HUDEP-2 (cell line): Measurements from ENCODE around the gene SORCS1.
"Not testable (repeated sequence)": the region's sequence is repeated elsewhere in the genome, so short reads cannot be mapped to it uniquely, and the experiment has no call there.

Experiments
- DNase-seq, 76 experiments: peaks; one replicate each; lab custom pipeline; 2025; ENCODE audit not compliant: unreplicated experiment in 76 of 76; lab: John Stamatoyannopoulos, UW

SORCS1 gene

GRCh38 chr10:106956216-106956915 lies 208.1 kb downstream of the SORCS1 start:
- DNase-seq = no peak

DNA sequence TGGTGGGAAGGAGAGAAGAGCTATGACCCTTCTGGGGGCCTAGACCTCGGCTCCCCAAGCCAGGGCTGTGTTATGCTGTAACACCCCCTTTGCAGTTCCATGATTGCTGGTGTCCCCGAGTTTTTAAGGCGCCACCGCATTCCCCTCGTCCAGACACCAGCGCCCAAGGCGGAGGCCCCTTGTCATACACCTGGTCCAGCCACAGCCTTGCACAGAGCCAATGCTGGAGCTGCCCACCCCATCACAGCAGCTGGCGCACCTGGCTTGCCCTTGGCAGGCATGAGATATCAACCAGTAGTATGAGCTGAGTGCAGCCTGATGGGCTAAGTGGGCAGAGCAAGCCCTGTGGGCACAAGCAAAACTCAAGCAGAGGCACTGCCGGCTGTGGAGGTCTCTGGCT lies 209.4 kb downstream of the SORCS1 start:
- no peak for DNase-seq

DNA sequence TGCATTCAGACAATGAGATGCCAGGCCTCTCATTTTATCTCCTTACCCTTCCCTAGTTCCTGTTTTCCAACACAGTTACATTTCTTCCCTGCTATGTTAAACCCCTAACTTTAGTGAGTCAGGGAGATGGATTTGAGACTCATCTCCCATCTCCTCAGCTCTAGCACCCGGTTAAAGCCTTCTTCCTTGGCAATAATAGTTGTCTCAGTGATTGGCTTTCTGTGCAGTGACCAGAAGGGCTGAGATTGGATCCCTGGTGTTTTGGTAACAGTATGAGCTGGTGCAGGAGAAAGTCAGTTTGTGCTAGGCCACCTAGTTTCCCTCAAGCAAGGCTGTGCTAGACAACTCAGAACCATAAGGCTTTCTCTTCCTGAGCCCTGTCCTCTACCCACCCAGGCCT lies 212.5 kb downstream of the SORCS1 start:
- DNase-seq = no peak

- DNase-seq = no peak
Measured at GRCh38 chr10:106949680-106950478, 214.6 kb downstream of the SORCS1 start.

DNA sequence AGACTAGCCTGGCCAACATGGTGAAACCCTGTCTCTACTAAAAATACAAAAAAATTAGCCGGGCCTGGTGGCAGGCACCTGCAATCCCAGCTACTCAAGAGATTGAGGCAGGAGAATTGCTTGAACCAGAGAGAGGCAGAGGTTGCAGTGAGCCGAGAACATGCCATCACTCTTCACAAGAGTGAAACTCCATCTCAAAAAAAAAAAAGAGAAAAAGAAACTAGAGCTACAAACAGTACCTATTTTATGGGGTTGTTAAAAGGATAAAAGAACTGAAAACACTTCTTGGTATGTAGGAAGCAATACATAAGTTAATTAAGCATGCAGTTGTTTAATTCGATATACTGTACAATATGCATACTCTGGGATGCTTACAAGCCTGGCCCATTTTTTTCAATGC lies 216.9 kb downstream of the SORCS1 start:
- DNase-seq = no peak

- DNase-seq = no peak
Measured at GRCh38 chr10:106942035-106942662, 222.4 kb downstream of the SORCS1 start.

DNA sequence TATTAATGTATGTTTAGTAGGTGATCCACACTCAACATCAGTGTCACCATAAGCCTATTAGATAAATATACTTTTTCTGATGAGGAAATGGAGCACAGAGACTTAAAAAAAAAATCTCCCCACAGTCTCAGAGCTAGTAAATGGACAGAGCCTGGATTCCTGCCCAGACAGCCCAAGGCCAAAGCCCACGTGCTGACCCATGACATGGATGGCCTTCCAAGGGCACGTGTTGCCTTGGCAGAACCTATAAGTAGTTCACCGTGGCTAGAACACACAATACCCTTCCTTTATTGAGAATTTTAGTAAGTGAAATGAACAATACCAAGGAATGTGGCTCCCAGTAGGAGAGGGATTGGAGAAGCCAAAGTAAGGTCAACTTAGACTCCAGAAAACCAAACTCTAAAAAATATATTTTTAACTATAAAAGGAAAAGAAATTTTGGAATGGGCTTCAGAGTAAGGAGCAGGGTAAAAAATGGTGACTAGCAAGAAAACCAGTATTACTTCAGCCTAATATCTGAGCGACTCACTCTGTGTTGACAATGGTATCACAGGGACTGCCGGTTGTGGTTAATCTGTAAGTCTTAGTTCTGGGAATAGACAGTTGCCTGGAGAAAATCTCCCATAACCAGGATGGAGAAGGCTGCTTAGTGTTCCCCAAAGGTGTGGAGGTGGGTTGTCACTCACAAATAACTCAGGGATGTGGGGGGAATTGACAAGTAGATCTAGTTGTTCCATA lies 223.0 kb downstream of the SORCS1 start:
- DNase-seq = no peak

GRCh38 chr10:106938513-106938912 lies 226.0 kb downstream of the SORCS1 start:
- no peak for DNase-seq

GRCh38 chr10:106935978-106936451 lies 228.5 kb downstream of the SORCS1 start:
- no peak for DNase-seq

DNA sequence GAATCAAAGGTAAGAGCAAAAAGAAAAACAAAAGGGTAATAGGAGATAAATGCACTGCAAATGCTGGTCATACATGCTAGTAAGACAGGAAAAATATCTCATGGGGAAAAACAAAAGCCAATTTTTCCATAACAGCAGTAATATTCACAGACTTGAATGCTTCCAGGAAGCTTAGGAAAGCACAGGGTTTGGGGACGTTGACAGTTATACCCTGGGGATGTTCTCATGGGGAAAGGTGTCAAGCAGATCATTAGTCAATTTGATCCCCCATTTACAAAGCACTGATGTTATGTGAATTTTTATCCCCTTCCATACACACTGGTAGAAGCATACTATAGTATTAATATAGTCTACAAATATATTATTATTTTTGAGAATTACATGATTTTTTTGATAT lies 232.7 kb downstream of the SORCS1 start:
- DNase-seq = no peak

DNA sequence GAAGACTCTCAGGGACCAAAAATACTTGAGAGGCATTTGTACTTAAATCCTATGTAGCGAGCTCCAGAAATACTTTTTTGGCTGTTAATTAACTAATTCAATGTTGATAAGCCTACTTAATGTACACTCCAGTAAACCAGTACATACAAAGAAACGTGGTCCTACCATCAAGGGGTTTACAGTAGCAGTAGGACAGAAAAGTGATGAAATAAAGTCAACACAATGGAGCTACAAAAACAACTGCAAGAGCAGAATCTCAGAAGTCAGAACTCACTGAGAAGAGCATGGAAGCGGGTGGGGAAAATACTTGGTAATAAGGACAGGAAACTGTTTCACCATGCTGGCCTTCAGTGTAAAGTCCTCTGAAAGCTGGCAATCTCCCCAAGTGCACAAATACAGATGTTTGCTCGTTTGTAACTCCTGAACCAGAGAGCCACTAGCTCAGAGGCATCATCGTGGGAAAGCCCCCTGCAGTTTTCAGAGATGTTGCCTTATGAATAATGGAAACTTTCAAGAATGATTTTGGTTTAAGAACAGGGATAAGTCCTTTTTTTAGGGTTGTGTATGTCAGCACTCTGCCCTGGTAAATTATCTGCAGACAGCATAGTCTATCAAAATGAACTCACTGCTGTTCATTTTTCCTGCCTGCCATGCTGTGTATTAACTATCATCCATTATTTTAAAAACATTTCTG lies 233.2 kb downstream of the SORCS1 start:
- DNase-seq = no peak

GRCh38 chr10:106930751-106931150 lies 233.8 kb downstream of the SORCS1 start:
- DNase-seq = no peak

DNA sequence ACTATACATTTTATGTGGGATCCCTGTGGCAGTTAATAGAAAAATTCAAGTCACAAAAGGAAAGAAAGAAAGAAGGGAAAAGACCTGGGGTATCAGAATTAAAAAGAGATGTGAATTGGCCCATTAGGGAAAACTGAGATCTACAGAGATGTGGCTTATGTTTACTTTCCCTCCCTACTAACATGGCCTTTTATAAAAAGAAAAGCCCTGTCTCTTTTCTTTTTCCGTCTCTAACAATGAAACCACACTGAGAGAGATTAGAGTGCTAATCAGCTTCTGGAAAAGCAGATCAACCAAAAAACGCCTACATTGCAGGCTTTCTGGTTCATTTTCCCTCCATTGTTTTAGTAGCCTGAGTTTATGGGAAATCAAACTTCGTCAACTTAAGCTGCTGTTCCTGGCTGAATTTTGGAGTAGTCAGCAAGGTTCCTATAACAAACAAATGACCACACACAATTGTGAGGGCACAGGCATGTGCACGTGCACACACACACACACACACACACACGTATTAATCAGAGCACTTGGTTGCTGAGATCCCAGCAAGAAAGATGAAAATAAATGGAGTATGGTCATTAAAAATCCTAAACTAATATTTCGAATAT lies 235.1 kb downstream of the SORCS1 start:
- no peak for DNase-seq

- not testable (repeated sequence) for DNase-seq
Measured at GRCh38 chr10:106928151-106928550, 236.4 kb downstream of the SORCS1 start.

DNA sequence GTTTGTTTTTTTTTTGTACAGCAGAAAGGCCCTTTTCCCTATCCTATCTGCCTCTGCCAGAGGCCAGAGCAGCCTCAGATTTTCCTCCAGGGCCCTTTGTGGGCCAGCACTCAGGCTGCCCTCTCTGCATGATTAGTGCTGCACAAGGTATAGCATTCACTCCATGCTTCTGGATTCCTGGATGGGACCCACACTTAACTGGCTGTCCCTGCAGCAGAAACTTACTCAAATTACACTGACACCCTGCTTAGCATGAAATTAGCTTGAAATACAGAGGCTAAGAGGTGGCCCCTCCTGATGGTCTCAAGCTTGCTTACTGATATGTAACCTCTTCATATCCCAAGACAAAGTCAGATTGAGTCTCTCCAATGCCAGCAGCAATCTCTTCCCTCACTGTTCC lies 239.3 kb downstream of the SORCS1 start:
- no peak for DNase-seq

DNA sequence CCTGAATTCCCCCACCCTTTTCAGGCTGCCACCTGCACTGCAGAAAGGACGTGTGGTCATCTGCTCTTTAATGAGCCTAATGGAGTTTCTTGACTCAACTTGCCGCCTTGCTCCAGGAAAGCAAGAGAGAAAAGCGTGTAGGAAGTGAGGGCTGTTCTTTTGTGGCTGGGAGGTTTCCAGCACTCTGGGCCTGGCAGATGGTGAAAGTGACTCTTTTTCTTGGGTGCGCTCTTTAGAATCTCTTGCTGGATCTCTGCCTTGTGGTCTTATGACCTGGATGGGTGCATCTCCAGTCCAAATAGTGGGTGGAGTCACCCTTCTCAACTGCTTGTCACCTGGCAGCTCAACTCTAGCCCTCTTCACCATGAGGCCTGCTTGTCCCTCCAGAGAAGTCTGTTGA lies 244.0 kb downstream of the SORCS1 start:
- DNase-seq = no peak

DNA sequence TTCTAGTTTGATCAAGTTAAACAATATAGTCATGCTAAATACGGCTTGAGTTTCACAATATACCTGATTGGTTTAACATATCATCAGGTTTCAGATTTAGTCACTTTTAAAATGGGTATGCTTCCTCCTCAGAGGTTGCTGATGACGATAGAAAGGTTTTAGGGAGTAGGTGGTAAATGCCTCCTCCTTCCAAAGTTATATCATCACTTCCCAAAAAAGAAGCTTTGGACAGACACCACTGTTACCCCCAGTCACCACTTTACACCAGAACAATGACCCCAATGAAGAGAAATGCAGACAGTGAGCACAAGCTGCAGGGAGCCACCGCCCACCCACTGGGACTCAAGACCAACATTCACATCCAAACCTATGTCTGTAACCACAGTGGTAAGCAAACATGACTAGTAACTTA lies 244.6 kb downstream of the SORCS1 start:
- DNase-seq = no peak

- DNase-seq = no peak
Measured at GRCh38 chr10:106917452-106918055, 247.0 kb downstream of the SORCS1 start.

DNA sequence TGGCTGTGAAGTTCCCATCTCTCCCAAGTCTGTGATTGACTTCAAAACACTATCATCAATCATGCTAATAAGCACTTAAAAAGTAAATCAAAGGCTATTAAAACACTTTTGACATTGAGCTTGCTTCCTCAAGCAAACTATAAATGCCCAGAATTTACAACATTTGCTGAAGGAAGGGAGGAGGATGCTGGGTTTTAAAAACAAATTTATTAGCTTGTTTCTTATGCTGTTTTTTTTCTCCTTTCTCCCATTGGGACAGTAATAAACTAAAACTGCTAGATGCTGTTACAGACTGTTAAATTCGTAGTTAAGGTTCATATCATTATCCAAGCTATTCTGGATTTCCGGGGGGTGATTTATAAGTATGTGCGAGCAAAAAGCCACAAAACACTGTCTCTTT lies 250.5 kb downstream of the SORCS1 start:
- no peak for DNase-seq

DNA sequence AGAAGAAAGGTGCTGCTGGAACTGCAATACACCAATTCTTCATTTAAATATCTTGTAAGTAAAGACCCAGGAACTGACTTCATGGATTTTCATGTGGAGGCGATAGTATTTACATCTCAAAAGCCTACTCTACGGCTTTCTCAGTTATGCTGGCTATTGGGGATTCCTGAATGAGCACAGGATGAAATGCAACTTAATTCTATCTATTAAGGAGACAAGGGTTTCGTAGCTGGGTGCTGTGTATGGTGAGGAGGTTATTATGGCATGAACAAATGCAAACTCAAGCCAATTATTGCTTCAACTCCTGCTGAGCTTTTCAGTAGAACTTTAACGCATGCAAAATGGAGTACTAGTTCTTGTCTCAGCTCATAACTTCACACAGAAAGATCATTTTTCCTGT lies 251.2 kb downstream of the SORCS1 start:
- DNase-seq = no peak
